Stomach (tissue), 9 donors: Measurements from ENCODE around the gene AIFM3. TPM values are rescaled to one million over a fixed set of nuclear protein-coding genes. Genes with fewer than 3 reads are reported as not detected.
A peak's percentile ranks its signal among the peaks of the same experiment; 100 is the strongest.
"Not testable (repeated sequence)": the region's sequence is repeated elsewhere in the genome, so short reads cannot be mapped to it uniquely, and the experiment has no call there.

Source experiments
- DNase-seq, 2 donors: peaks; one replicate each; pipeline versions ENCODE4 v3.0.0 to v3.0.0-alpha.2; 2013 to 2019
- H3K27ac ChIP-seq, 5 donors: fragments of 200-600 bp in 4 of 5; sonication (generic) in 4 of 5; one replicate each; pipeline ENCODE4 v1.5.1; 2013 to 2019; ENCODE audit warnings: mild to moderate bottlenecking in 1 of 5, moderate library complexity in 1 of 5
- H3K27me3 ChIP-seq, 3 donors: fragments of 200-600 bp; sonication (generic); one replicate each; pipeline ENCODE4 v1.5.1; 2017 to 2019; ENCODE audit warnings: mixed run types in 1 of 3
- H3K36me3 ChIP-seq, 4 donors: fragments of 200-600 bp; sonication (generic); 1 replicate in 3 of 4; 2 replicates in 1 of 4; pipeline ENCODE4 v1.5.1; 2016 to 2019
- H3K4me1 ChIP-seq, 4 donors: fragments of 200-600 bp; sonication (generic); one replicate each; pipeline ENCODE4 v1.5.1; 2016 to 2019
- H3K4me3 ChIP-seq, 4 donors: fragments of 200-600 bp; sonication (generic) in 3 of 4; one replicate each; pipeline ENCODE4 v1.5.1; 2016 to 2019; ENCODE audit warnings: mild to moderate bottlenecking in 1 of 4
- H3K9me3 ChIP-seq, 4 donors: fragments of 200-600 bp; sonication (generic); one replicate each; pipeline ENCODE4 v1.5.1; 2016 to 2019
- EP300 ChIP-seq: sonication (generic); formaldehyde crosslinking; IDR thresholded peaks from one replicate; pipeline ENCODE4 v1.6.1; 2017; ENCODE audit warnings: antibody characterized with exemption
- POLR2A ChIP-seq, 4 donors: fragments of 450-650 bp; IDR thresholded peaks; one replicate each; pipeline ENCODE4 v1.6.1; 2016; ENCODE audit warnings: antibody characterized with exemption in 4 of 4, control low read depth in 2 of 4, mild to moderate bottlenecking in 1 of 4, moderate library complexity in 1 of 4
- POLR2AphosphoS5 ChIP-seq, 3 donors: sonication (generic); formaldehyde crosslinking; IDR thresholded peaks; one replicate each; pipeline ENCODE4 v1.6.1; 2016; ENCODE audit warnings: antibody characterized with exemption in 3 of 3
- WGBS, 5 donors: extraction: QIAGEN DNeasy Blood & Tissue Kit in 3 of 5; methylation state at CpG; one replicate each; pipeline versions ENCODE4 v1.1.5 to v1.1.7; 2013 to 2018; 5-methylcytosine and 5-hydroxymethylcytosine counted together
- intact Hi-C: fragments of 100-400 bp; cut with DNase I; formaldehyde crosslinking; loops from one replicate; pipeline ENCODE4 v1.15.1; 2023; ENCODE audit warnings: low total_unique reads
- polyA plus RNA-seq, 3 donors: library from polyadenylated mRNA; stranded (reverse); fragments of 200-250 nt; gene quantifications; one replicate each; pipeline ENCODE4 v1.2.3, GENCODE V29; 2013
- total RNA-seq, 5 donors: library from RNA; depleted of rRNA; stranded (reverse); fragments of >200 nt; gene quantifications; one replicate each; pipeline versions ENCODE4 v1.1.0 to v1.2.3, GENCODE V29; 2014 to 2016
- TF ChIP-seq, protein P1 (sequence below), 7 experiments: fragments of 450-650 bp in 4 of 7; fragments of 200-600 bp in 3 of 7; sonication (generic) in 3 of 7; IDR thresholded peaks; one replicate each; pipeline ENCODE4 v1.5.1; 2016 to 2019; ENCODE audit warnings: antibody characterized with exemption in 7 of 7, control low read depth in 2 of 7, mild to moderate bottlenecking in 1 of 7
- donor health status: healthy with polysubstance abuse.
- donor health status: Bipolar disorder and iron deficiency.
- donor health status: healthy.

AIFM3 gene
- total and polyA plus RNA-seq, 8 donors = 0.55 to 157 (median 2.1) TPM; not detected in 3

DNA sequence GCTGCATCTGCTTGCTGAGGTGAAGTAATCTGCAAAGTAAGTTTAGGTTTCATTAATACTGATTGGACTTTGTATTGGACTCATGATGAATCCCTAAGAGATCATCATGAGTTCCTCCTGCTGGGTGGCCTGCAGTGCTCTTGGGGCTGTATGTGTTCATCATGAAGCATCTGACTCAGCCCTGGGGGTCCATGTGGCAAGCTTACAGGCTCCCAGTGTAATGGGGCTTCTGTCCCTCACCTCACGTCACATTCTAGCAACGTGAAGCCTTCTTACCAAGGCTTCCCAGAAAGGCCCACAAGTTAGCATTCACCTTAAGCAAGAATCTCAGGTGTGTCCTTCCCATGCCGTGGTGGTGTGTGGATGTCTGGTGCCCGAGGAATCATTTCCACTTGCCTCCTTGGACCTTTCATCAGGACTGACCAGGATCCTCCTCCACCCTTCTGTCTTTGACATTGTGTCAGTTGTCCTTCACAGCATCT is 26.1 kb upstream of the AIFM3 start:
- no peak for DNase-seq
- H3K27me3 ChIP-seq = no peaks in the 10 kb centered on the region
- TF ChIP-seq, protein P1, sequence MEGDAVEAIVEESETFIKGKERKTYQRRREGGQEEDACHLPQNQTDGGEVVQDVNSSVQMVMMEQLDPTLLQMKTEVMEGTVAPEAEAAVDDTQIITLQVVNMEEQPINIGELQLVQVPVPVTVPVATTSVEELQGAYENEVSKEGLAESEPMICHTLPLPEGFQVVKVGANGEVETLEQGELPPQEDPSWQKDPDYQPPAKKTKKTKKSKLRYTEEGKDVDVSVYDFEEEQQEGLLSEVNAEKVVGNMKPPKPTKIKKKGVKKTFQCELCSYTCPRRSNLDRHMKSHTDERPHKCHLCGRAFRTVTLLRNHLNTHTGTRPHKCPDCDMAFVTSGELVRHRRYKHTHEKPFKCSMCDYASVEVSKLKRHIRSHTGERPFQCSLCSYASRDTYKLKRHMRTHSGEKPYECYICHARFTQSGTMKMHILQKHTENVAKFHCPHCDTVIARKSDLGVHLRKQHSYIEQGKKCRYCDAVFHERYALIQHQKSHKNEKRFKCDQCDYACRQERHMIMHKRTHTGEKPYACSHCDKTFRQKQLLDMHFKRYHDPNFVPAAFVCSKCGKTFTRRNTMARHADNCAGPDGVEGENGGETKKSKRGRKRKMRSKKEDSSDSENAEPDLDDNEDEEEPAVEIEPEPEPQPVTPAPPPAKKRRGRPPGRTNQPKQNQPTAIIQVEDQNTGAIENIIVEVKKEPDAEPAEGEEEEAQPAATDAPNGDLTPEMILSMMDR (IDR thresholded peaks at IDR 0.05) = no peak
- TF ChIP-seq POLR2AphosphoS5 (IDR thresholded peaks at IDR 0.05) = no peak
- TF ChIP-seq POLR2A (IDR thresholded peaks at IDR 0.05) = no peak
- TF ChIP-seq EP300 = no peak
- intact Hi-C loops = no loop called here
- no peak overlapping the region for H3K4me3 ChIP-seq
- WGBS, 5 donors = 77 to 85% (median 83%) methylated on average over 4 of the region's 4 CpGs
- peaks cover under 1 to 18% (median 11%) of the 10 kb centered on the region in 4 donors for H3K36me3 ChIP-seq
- H3K27ac ChIP-seq = peak overlapping the region in 2 of 5 donors; percentile 8 to 39
- peaks cover 29 to 87% (median 71%) of the 10 kb centered on the region in 4 donors for H3K4me1 ChIP-seq
- no peaks in the 10 kb centered on the region for H3K9me3 ChIP-seq

- DNase-seq, H3K9me3 ChIP-seq, intact Hi-C loops, H3K36me3 ChIP-seq, H3K27me3 ChIP-seq, H3K4me3 ChIP-seq, H3K27ac ChIP-seq: not testable (repeated sequence)
- H3K4me1 ChIP-seq = peaks cover 15 to 83% (median 64%) of the 10 kb centered on the region in 4 donors
- WGBS, 5 donors = 80 to 88% (median 87%) methylated on average over 7 of the region's 7 CpGs
Observed at GRCh38 chr22:20942203-20942902, 24.7 kb upstream of the AIFM3 start.

DNA sequence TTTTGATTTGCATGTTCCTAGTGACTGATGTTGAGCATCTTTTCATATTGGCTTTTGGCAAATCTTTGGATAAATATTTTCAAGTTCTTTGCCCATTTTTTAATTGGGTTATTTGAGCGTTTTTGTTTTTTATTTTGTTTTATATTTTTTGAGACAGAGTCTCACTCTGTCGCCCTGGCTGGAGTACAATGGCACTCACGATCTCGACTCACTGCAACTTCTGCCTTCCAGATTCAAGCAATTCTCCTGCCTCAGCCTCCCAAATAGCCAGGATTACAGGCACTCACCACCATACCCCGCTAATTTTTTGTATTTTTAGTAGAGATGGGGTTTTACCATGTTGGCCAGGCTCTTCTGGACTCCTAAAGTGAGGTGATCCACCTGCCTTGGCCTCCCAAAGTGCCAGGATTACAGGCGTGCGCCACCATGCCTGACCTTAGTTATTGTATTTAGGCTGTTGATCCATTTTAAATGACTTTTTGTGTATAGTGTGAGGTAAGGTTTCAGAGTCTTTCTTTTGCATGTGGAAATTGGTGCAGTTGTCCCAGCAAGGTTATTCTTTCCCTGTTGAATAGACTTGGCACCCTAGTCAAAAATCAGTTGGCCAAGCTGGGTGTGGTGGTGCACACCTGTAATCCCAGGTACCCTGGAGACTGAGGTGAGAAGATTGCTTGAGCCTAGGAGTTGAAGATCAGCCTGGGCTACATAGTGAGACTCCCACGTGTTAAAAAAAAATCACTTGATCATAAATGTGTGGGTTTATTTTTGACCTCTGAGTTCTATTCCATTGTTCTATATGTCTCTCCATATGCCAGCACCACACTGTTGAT is 23.7 kb upstream of the AIFM3 start:
- no peak for DNase-seq
- no peak overlapping the region for H3K27ac ChIP-seq
- H3K4me1 ChIP-seq = peaks cover 5 to 77% (median 56%) of the 10 kb centered on the region in 4 donors
- TF ChIP-seq EP300 (no peak), POLR2A (IDR thresholded peaks at IDR 0.05) (no peak), POLR2AphosphoS5 (IDR thresholded peaks at IDR 0.05) (no peak)
- TF ChIP-seq, protein P1 (IDR thresholded peaks at IDR 0.05) = no peak
- intact Hi-C loops = no loop called here
- peaks cover 0 to 5% (median 2%) of the 10 kb centered on the region in 4 donors for H3K36me3 ChIP-seq
- H3K4me3 ChIP-seq = no peak overlapping the region
- 90 to 97% (median 93%) methylated on average over 8 of the region's 8 CpGs for WGBS, 5 donors
- no peaks in the 10 kb centered on the region for H3K9me3 ChIP-seq
- H3K27me3 ChIP-seq = no peaks in the 10 kb centered on the region

DNA sequence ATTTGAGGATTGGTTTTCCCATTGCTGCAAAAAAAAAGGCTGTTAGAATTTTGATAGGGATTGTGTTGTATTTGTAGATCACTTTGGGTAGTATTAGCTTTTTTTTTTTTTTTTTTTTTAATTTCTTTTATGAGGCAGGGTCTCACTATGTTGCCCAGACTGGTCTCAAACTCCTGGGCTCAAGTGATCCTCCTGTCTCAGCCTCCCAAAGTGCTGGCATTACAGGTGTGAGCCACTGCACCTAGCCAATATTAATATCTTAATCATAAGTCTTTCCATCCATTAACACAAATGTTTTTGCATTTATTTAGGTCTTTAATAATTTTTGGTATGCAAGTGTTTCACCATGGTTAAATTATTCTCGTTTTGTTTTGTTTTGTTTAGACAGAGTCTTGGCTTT is 23.0 kb upstream of the AIFM3 start:
- no peaks in the 10 kb centered on the region for H3K27me3 ChIP-seq
- no peak overlapping the region for H3K4me3 ChIP-seq
- intact Hi-C loops = no loop called here
- no peak for DNase-seq
- peaks cover 0 to 6% (median under 1%) of the 10 kb centered on the region in 4 donors for H3K36me3 ChIP-seq
- H3K9me3 ChIP-seq = no peaks in the 10 kb centered on the region
- WGBS, 5 donors = 23 to 61% (median 43%) methylated on average over 1 of the region's 1 CpG
- TF ChIP-seq EP300 (no peak), POLR2A (IDR thresholded peaks at IDR 0.05) (no peak), POLR2AphosphoS5 (IDR thresholded peaks at IDR 0.05) (no peak)
- TF ChIP-seq, protein P1 (IDR thresholded peaks at IDR 0.05) = no peak
- peaks cover 0 to 72% (median 51%) of the 10 kb centered on the region in 4 donors for H3K4me1 ChIP-seq
- H3K27ac ChIP-seq = no peak overlapping the region
